Natural killer cell (primary cell): ENCODE data around the gene PPP2R2D. TPM values are rescaled to one million over a fixed set of nuclear protein-coding genes. Genes with fewer than 3 reads are reported as not detected.

Experiments used
- ATAC-seq, 3 donors: fragments of 150-1000 bp in 2 of 3; fragments of 200-7000 bp in 1 of 3; cut with Tn5 transposase; 1 replicate in 1 of 3; 2 replicates in 2 of 3; pipeline ENCODE4 v1.10.0; 2021; ENCODE audit warnings: mild to moderate bottlenecking in 2 of 3, moderate library complexity in 2 of 3
- DNase-seq, 2 donors: peaks; one replicate each; pipeline versions ENCODE4 v3.0.0 to v3.0.0-alpha.2; 2013 to 2021; ENCODE audit warnings: mixed read lengths in 1 of 2
- H3K27ac ChIP-seq: one replicate; pipeline ENCODE4 v1.5.1; 2013; ENCODE audit warnings: mild to moderate bottlenecking, low read length
- H3K27me3 ChIP-seq: one replicate; pipeline ENCODE4 v1.6.1; 2013; ENCODE audit warnings: low read length; ENCODE audit not compliant: control insufficient read depth, insufficient read depth
- H3K36me3 ChIP-seq: one replicate; pipeline ENCODE4 v1.6.1; 2013; ENCODE audit warnings: low read length; ENCODE audit not compliant: control insufficient read depth, insufficient read depth
- H3K4me1 ChIP-seq: one replicate; pipeline ENCODE4 v1.6.1; 2013; ENCODE audit warnings: low read length; ENCODE audit not compliant: control insufficient read depth, insufficient read depth
- H3K4me3 ChIP-seq: one replicate; pipeline ENCODE4 v1.5.1; 2013; ENCODE audit warnings: low read length
- H3K9me3 ChIP-seq: one replicate; pipeline ENCODE4 v1.6.1; 2013; ENCODE audit warnings: low read length; ENCODE audit not compliant: control insufficient read depth, insufficient read depth
- H3K27ac Mint-ChIP-seq, 2 donors: one replicate each; pipeline ENCODE4 v1.8.0; 2022; ENCODE audit warnings: mild to moderate bottlenecking in 2 of 2, mixed read lengths in 2 of 2, moderate library complexity in 1 of 2
- H3K27me3 Mint-ChIP-seq, 2 donors: one replicate each; pipeline ENCODE4 v1.8.0; 2022; ENCODE audit warnings: low read depth in 2 of 2, mixed read lengths in 2 of 2
- H3K36me3 Mint-ChIP-seq: one replicate; pipeline ENCODE4 v1.8.0; 2022; ENCODE audit warnings: mixed read lengths
- H3K4me1 Mint-ChIP-seq, 2 donors: one replicate each; pipeline ENCODE4 v1.8.0; 2022; ENCODE audit warnings: mixed read lengths in 2 of 2
- H3K4me3 Mint-ChIP-seq: one replicate; pipeline ENCODE4 v1.8.0; 2022; ENCODE audit warnings: mild to moderate bottlenecking, moderate library complexity, mixed read lengths
- H3K9me3 Mint-ChIP-seq, 2 donors: one replicate each; pipeline ENCODE4 v1.8.0; 2022; ENCODE audit warnings: mixed read lengths in 2 of 2
- CTCF ChIP-seq: fragments of 200-600 bp; IDR thresholded peaks from one replicate; pipeline ENCODE4 v1.8.0; 2022; ENCODE audit warnings: antibody characterized with exemption
- WGBS: methylation state at CpG from one replicate; pipeline ENCODE4 v1.1.7; 2013; ENCODE audit warnings: missing lambda C conversion rate; ENCODE audit not compliant: insufficient coverage; 5-methylcytosine and 5-hydroxymethylcytosine counted together
- intact Hi-C: fragments of 100-400 bp; cut with micrococcal nuclease; formaldehyde crosslinking; loops from one replicate; pipeline ENCODE4 v1.14.2; 2022
- total RNA-seq, 4 donors: library from RNA; stranded (reverse); fragments of 120-200 nt in 1 of 4; gene quantifications; one replicate each; pipeline versions ENCODE4 v1.2.3 to v1.2.4, GENCODE V29; 2013 to 2022

PPP2R2D gene
- total RNA-seq, 3 donors from 2014 or later (not counting 1 experiment from before 2014, with no cell fraction given), result 28.6 to 39.8 (median 35.8) TPM

DNA sequence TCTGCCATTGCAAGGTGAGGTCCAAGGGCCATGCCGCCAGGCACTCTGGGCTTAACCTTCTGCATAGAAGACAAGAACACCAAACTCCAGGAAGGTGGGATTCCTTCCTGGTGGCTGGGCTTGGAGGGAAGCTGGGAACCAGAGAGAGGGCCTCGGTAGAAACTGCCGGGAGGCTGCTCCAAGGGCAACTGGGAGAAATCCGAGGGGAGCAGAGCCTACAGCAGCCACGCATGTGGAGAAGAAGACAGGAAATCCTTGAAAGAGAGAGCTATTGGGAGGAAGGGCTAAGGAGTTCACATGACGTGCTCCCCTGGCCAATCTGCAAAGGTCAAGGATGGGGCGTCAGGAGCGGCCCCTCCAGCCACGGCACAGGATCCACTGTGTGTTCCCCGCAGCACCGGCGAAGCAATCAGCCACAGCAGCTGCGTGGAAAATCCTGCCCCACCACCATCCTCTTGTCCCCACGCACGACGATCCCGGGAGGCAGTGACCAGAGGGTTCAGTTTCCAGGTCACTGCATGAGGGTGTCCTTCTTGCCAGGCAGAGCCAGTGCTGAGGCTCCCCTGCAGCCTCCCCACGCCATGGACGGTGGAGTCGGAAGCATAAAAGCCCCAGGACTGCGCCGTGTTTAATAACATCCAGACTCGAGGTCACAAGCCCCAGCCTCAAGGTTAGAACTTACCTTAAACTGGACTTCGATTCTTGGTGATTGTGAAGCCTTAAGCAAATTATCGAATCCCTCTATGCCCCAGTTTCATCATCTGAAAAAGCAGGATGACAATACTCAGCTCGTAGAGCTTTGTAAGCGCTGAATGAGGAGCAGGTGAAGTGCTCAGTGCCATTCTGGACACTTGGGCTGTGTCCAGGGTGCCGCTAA, 8.6 kb upstream of the PPP2R2D start:
- Mint-ChIP-seq H3K36me3 (no peaks in the 10 kb centered on the region), H3K4me3 (no peak overlapping the region), H3K9me3 (no peaks in the 10 kb centered on the region), H3K27me3 (peaks cover 9 to 14% of the 10 kb centered on the region in 2 donors), H3K4me1 (peaks cover 15 to 20% of the 10 kb centered on the region in 2 donors), H3K27ac (no peak overlapping the region)
- DNase-seq, result no peak
- Histone ChIP-seq H3K27ac (no peak overlapping the region), H3K9me3 (no peaks in the 10 kb centered on the region), H3K4me3 (no peak overlapping the region), H3K27me3 (no peaks in the 10 kb centered on the region), H3K4me1 (peaks cover 16% of the 10 kb centered on the region), H3K36me3 (no peaks in the 10 kb centered on the region)
- WGBS, result 87% methylated on average over 28 of the region's 28 CpGs
- intact Hi-C loops, result no loop called here
- ATAC-seq, result no peak
- no peak for TF ChIP-seq CTCF

- Histone ChIP-seq H3K4me3 (no peak overlapping the region), H3K9me3 (no peaks in the 10 kb centered on the region), H3K27me3 (no peaks in the 10 kb centered on the region), H3K27ac (no peak overlapping the region), H3K36me3 (no peaks in the 10 kb centered on the region), H3K4me1 (peaks cover 24% of the 10 kb centered on the region)
- H3K9me3 Mint-ChIP-seq, result no peaks in the 10 kb centered on the region
- H3K36me3 Mint-ChIP-seq, result no peaks in the 10 kb centered on the region
- DNase-seq, result no peak
- intact Hi-C loops, result no loop called here
- H3K4me1 Mint-ChIP-seq, result peaks cover 20 to 25% of the 10 kb centered on the region in 2 donors
- peaks cover 9 to 14% of the 10 kb centered on the region in 2 donors for H3K27me3 Mint-ChIP-seq
- 94% methylated on average over 26 of the region's 27 CpGs for WGBS
- no peak for ATAC-seq
- no peak for TF ChIP-seq CTCF
- no peak overlapping the region for H3K27ac Mint-ChIP-seq
- H3K4me3 Mint-ChIP-seq, result no peak overlapping the region
Measured at GRCh38 chr10:131892806-131893675, 7.8 kb upstream of the PPP2R2D start.

DNA sequence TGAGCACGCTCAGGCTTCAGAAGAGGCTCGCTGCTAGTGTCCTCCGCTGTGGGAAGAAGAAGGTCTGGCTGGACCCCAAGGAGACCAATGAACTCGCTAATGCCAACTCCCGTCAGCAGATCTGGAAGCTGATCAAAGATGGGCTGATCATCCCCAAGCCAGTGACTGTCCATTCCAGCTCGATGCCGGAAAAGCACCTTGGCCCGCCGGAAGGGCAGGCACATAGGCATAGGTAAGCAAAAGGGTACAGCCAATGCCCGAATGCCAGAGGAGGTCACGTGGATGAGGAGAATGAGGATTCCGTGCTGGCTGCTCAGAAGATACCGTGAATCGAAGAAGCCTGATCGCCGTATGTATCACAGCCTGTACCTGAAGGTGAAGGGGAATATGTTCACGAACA, 5.7 kb upstream of the PPP2R2D start:
- H3K36me3 ChIP-seq, result no peaks in the 10 kb centered on the region
- H3K9me3 Mint-ChIP-seq, result no peaks in the 10 kb centered on the region
- no peak overlapping the region for H3K27ac Mint-ChIP-seq
- H3K4me3 ChIP-seq, result no peak overlapping the region
- H3K9me3 ChIP-seq, result no peaks in the 10 kb centered on the region
- no peaks in the 10 kb centered on the region for H3K36me3 Mint-ChIP-seq
- H3K4me1 ChIP-seq, result peaks cover 38% of the 10 kb centered on the region
- peaks cover 9 to 14% of the 10 kb centered on the region in 2 donors for H3K27me3 Mint-ChIP-seq
- ATAC-seq, result no peak
- H3K4me1 Mint-ChIP-seq, result peaks cover 40 to 46% of the 10 kb centered on the region in 2 donors
- 97% methylated on average over 17 of the region's 17 CpGs for WGBS
- no peak for DNase-seq
- no peak overlapping the region for H3K27ac ChIP-seq
- TF ChIP-seq CTCF, result no peak
- H3K4me3 Mint-ChIP-seq, result no peak overlapping the region
- intact Hi-C loops, result no loop called here
- no peaks in the 10 kb centered on the region for H3K27me3 ChIP-seq
